Measurements from ENCODE around the gene GABRB1. TPM values are rescaled to one million over a fixed set of nuclear protein-coding genes. Genes with fewer than 3 reads are reported as not detected.

GABRB1 gene
- total RNA-seq, 1 experiment from 2014 or later: not detected

- Histone ChIP-seq H3K27me3 (ENCODE audit: low read length) (no peaks in the 10 kb centered on the region), H3K9ac (ENCODE audit: low read length) (no peak overlapping the region), H3K4me2 (ENCODE audit: low read length) (no peak overlapping the region), H3K9me2 (replicated peaks; ENCODE audit: low read length) (no peaks in the 10 kb centered on the region), H3K4me3 (ENCODE audit: low read length) (no peak overlapping the region), H3K9me3 (ENCODE audit: low read length) (no peaks in the 10 kb centered on the region), H3K27ac (ENCODE audit: low read length) (no peak overlapping the region), H3K79me2 (ENCODE audit: low read length) (no peaks in the 10 kb centered on the region), H3F3A (ENCODE audit: low read length, unreplicated experiment) (no peaks in the 10 kb centered on the region), H4K20me1 (ENCODE audit: low read length) (no peaks in the 10 kb centered on the region), H2AFZ (ENCODE audit: low read length) (no peak overlapping the region), H3K4me1 (ENCODE audit: insufficient read depth, low read length) (no peaks in the 10 kb centered on the region), H3K36me3 (ENCODE audit: low read depth, low read length) (no peaks in the 10 kb centered on the region)
- TF ChIP-seq EZH2 (IDR thresholded peaks at IDR 0.05; ENCODE audit: low read length, unreplicated experiment): no peak
- no peak for TF ChIP-seq CTCF (conservative IDR thresholded peaks at IDR 0.05; ENCODE audit: low read depth, low read length)
- TF ChIP-seq EZH2phosphoT487 (IDR thresholded peaks at IDR 0.05; ENCODE audit: borderline replicate concordance, low read length): no peak
- ChIA-PET POLR2A (ENCODE audit: unreplicated experiment) (no interaction called here), CTCF (no interaction called here)
- no peak for ATAC-seq
- intact Hi-C loops (cut with micrococcal nuclease): no loop called here
- no peak for DNase-seq
- no TSS peak for BruUV-seq (replicated peaks)
Observed at GRCh38 chr4:47203593-47203992, 172.2 kb downstream of the GABRB1 start.

GRCh38 chr4:47207555-47207954 is 176.2 kb downstream of the GABRB1 start:
- no peak overlapping the region for H3K4me3 ChIP-seq (ENCODE audit: low read length)
- no peaks in the 10 kb centered on the region for H3K9me3 ChIP-seq (ENCODE audit: low read length)
- ChIA-PET POLR2A (ENCODE audit: unreplicated experiment) (no interaction called here), CTCF (no interaction called here)
- no peaks in the 10 kb centered on the region for H3F3A ChIP-seq (ENCODE audit: low read length, unreplicated experiment)
- intact Hi-C loops (cut with micrococcal nuclease): no loop called here
- BruUV-seq (replicated peaks): no TSS peak
- H3K4me1 ChIP-seq (ENCODE audit: insufficient read depth, low read length): no peaks in the 10 kb centered on the region
- H3K36me3 ChIP-seq (ENCODE audit: low read depth, low read length): no peaks in the 10 kb centered on the region
- H4K20me1 ChIP-seq (ENCODE audit: low read length): no peaks in the 10 kb centered on the region
- ATAC-seq (no peak), DNase-seq (no peak)
- H3K4me2 ChIP-seq (ENCODE audit: low read length): no peak overlapping the region
- no peaks in the 10 kb centered on the region for H3K27me3 ChIP-seq (ENCODE audit: low read length)
- no peak overlapping the region for H3K27ac ChIP-seq (ENCODE audit: low read length)
- no peak overlapping the region for H2AFZ ChIP-seq (ENCODE audit: low read length)
- H3K9me2 ChIP-seq (replicated peaks; ENCODE audit: low read length): no peaks in the 10 kb centered on the region
- no peak overlapping the region for H3K9ac ChIP-seq (ENCODE audit: low read length)
- H3K79me2 ChIP-seq (ENCODE audit: low read length): no peaks in the 10 kb centered on the region
- no peak for TF ChIP-seq EZH2phosphoT487 (IDR thresholded peaks at IDR 0.05; ENCODE audit: borderline replicate concordance, low read length)
- no peak for TF ChIP-seq EZH2 (IDR thresholded peaks at IDR 0.05; ENCODE audit: low read length, unreplicated experiment)
- TF ChIP-seq CTCF (conservative IDR thresholded peaks at IDR 0.05; ENCODE audit: low read depth, low read length): no peak

- Histone ChIP-seq H4K20me1 (ENCODE audit: low read length) (no peaks in the 10 kb centered on the region), H3K9me2 (replicated peaks; ENCODE audit: low read length) (no peaks in the 10 kb centered on the region), H3K27ac (ENCODE audit: low read length) (no peak overlapping the region), H2AFZ (ENCODE audit: low read length) (no peak overlapping the region), H3F3A (ENCODE audit: low read length, unreplicated experiment) (no peaks in the 10 kb centered on the region), H3K4me2 (ENCODE audit: low read length) (no peak overlapping the region), H3K27me3 (ENCODE audit: low read length) (no peaks in the 10 kb centered on the region), H3K9ac (ENCODE audit: low read length) (no peak overlapping the region), H3K4me1 (ENCODE audit: insufficient read depth, low read length) (no peaks in the 10 kb centered on the region), H3K9me3 (ENCODE audit: low read length) (no peaks in the 10 kb centered on the region), H3K36me3 (ENCODE audit: low read depth, low read length) (no peaks in the 10 kb centered on the region), H3K4me3 (ENCODE audit: low read length) (no peak overlapping the region), H3K79me2 (ENCODE audit: low read length) (no peaks in the 10 kb centered on the region)
- ChIA-PET CTCF (no interaction called here), POLR2A (ENCODE audit: unreplicated experiment) (no interaction called here)
- no peak for ATAC-seq
- BruUV-seq (replicated peaks): no TSS peak
- DNase-seq: peak; percentile 14
- intact Hi-C loops (cut with micrococcal nuclease): no loop called here
- no peak for TF ChIP-seq EZH2phosphoT487 (IDR thresholded peaks at IDR 0.05; ENCODE audit: borderline replicate concordance, low read length)
- no peak for TF ChIP-seq CTCF (conservative IDR thresholded peaks at IDR 0.05; ENCODE audit: low read depth, low read length)
- TF ChIP-seq EZH2 (IDR thresholded peaks at IDR 0.05; ENCODE audit: low read length, unreplicated experiment): no peak
Observed at GRCh38 chr4:47209833-47210232, 178.5 kb downstream of the GABRB1 start.
